Prostate gland (tissue), 2 donors: Measurements from ENCODE around the gene ZNF606. TPM values are rescaled to one million over a fixed set of nuclear protein-coding genes. Genes with fewer than 3 reads are reported as not detected.

Experiments used
- DNase-seq: peaks from one replicate; pipeline ENCODE4 v3.0.0-alpha.2; 2019; ENCODE audit warnings: low spot score
- H3K27ac ChIP-seq, 2 donors: fragments of 200-600 bp; sonication (generic); 2 replicates each; pipeline ENCODE4 v1.5.1; 2017 to 2019
- H3K27me3 ChIP-seq: fragments of 200-600 bp; sonication (generic); replicated peaks from 2 replicates; pipeline ENCODE4 v1.5.1; 2019; ENCODE audit not compliant: insufficient read depth
- H3K36me3 ChIP-seq, 2 donors: fragments of 200-600 bp; sonication (generic); 1 replicate in 1 of 2; 2 replicates in 1 of 2; pipeline versions ENCODE4 v1.5.1 to v1.8.1; 2017 to 2019
- H3K4me1 ChIP-seq: fragments of 200-600 bp; sonication (generic); replicated peaks from 2 replicates; pipeline ENCODE4 v1.5.1; 2019
- H3K4me3 ChIP-seq, 2 donors: fragments of 200-600 bp; sonication (generic); 2 replicates each; pipeline ENCODE4 v1.5.1; 2017 to 2019
- H3K9me3 ChIP-seq: fragments of 200-600 bp; sonication (generic); 2 replicates; pipeline ENCODE4 v1.5.1; 2017
- CTCF ChIP-seq, 4 experiments: fragments of 200-600 bp in 2 of 4; fragments of 450-650 bp in 2 of 4; sonication (generic) in 2 of 4; IDR thresholded peaks; 1 replicate in 3 of 4; 2 replicates in 1 of 4; pipeline ENCODE4 v1.5.1; 2016 to 2019; ENCODE audit warnings: antibody characterized with exemption in 4 of 4, mild to moderate bottlenecking in 2 of 4, moderate library complexity in 2 of 4
- POLR2A ChIP-seq: fragments of 450-650 bp; IDR thresholded peaks from one replicate; pipeline ENCODE4 v1.6.1; 2016; ENCODE audit warnings: antibody characterized with exemption, mild to moderate bottlenecking
- POLR2AphosphoS5 ChIP-seq: sonication (generic); formaldehyde crosslinking; IDR thresholded peaks from one replicate; pipeline ENCODE4 v1.6.1; 2017; ENCODE audit warnings: antibody characterized with exemption
- WGBS: methylation state at CpG from one replicate; pipeline ENCODE4 v1.1.5; 2018; 5-methylcytosine and 5-hydroxymethylcytosine counted together
- intact Hi-C: fragments of 100-400 bp; cut with DNase I; formaldehyde crosslinking; loops from one replicate; pipeline ENCODE4 v1.14.2; 2022
- total RNA-seq, 2 donors: library from RNA; depleted of rRNA; stranded (reverse); fragments of >200 nt; gene quantifications; one replicate each; pipeline ENCODE4 v1.1.0, GENCODE V29; 2016

Gene ZNF606
- total RNA-seq, 2 donors from 2014 or later: 44.7 to 51.3 TPM

DNA sequence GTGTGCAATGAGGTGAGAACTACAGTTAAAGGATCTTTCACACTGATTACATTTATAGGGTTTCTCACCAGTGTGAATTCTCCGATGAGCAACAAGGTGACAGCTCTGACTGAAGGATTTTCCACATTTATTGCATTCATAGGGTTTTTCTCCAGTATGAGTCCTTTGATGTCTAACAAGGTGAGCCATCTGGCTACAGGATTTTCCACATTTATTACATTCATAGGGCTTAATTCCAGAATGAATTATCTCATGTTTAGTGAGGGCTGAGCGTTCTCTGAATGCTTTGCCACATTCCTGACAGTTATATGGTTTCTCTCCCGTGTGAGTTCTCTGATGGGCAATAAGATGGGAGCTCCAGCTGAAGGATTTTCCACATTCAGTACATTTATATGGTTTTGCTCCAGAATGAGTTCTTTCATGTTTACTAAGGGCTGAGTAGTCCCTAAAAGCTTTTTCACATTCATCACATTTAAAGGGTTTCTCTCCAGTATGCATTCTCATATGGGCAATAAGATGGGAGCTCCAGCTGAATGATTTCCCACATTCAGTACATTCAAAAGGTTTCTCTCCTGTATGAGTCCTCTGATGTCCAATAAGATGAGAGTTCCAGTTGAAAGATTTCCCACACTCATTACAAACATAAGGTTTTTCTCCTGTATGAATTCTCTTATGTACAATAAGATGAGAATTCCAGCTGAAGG lies 23.9 kb downstream of the ZNF606 start:
- Histone ChIP-seq H3K4me3 (no peak overlapping the region), H3K9me3 (peaks cover 10% of the 10 kb centered on the region), H3K27me3 (no peaks in the 10 kb centered on the region), H3K27ac (no peak overlapping the region), H3K4me1 (no peaks in the 10 kb centered on the region), H3K36me3 (peaks cover 32 to 36% of the 10 kb centered on the region in 2 donors)
- 94% methylated on average over 3 of the region's 3 CpGs for WGBS
- intact Hi-C loops: no loop called here
- no peak for DNase-seq
- no peak for TF ChIP-seq POLR2AphosphoS5

- H3K27ac ChIP-seq: no peak within 1 kb of the TSS
- no peaks in the 10 kb centered on the region for H3K27me3 ChIP-seq
- no peak within 1 kb of the TSS for H3K4me3 ChIP-seq
- peaks cover 8 to 14% of the 10 kb centered on the region in 2 donors for H3K36me3 ChIP-seq
- peaks cover 7% of the 10 kb centered on the region for H3K9me3 ChIP-seq
- WGBS: 86% methylated on average over 4 of the region's 4 CpGs
- H3K4me1 ChIP-seq: no peaks in the 10 kb centered on the region
- intact Hi-C loops: no loop called here
- TF ChIP-seq CTCF (IDR thresholded peaks at IDR 0.05) (no peak), POLR2AphosphoS5 (no peak), POLR2A (no peak)
- DNase-seq: no peak
These were observed 28.2 kb downstream of the ZNF606 start, which contains the start of gene C19orf18 for GRCh38 chr19:57974434-57974833. Gene C19orf18, minus strand, starts transcription at chr19:57974534. Its CDS starts 102 bp downstream, at chr19:57974432.

GRCh38 chr19:57964761-57965160 lies 37.9 kb downstream of the ZNF606 start:
- no peak for DNase-seq
- Histone ChIP-seq H3K9me3 (no peaks in the 10 kb centered on the region), H3K27ac (no peak overlapping the region), H3K4me1 (no peaks in the 10 kb centered on the region), H3K36me3 (no peaks in the 10 kb centered on the region), H3K4me3 (no peak overlapping the region), H3K27me3 (no peaks in the 10 kb centered on the region)
- intact Hi-C loops: no loop called here
- 85% methylated on average over 8 of the region's 8 CpGs for WGBS
- no peak for TF ChIP-seq CTCF (IDR thresholded peaks at IDR 0.05)
- no peak for TF ChIP-seq POLR2AphosphoS5
- TF ChIP-seq POLR2A: no peak

- H3K4me1 ChIP-seq: no peaks in the 10 kb centered on the region
- no peaks in the 10 kb centered on the region for H3K36me3 ChIP-seq
- WGBS: 88% methylated on average over 1 of the region's 1 CpG
- intact Hi-C loops: no loop called here
- no peak overlapping the region for H3K27ac ChIP-seq
- no peaks in the 10 kb centered on the region for H3K9me3 ChIP-seq
- DNase-seq: no peak
- TF ChIP-seq POLR2A: no peak
- TF ChIP-seq CTCF (IDR thresholded peaks at IDR 0.05): no peak
- TF ChIP-seq POLR2AphosphoS5: no peak
- H3K4me3 ChIP-seq: no peak overlapping the region
- H3K27me3 ChIP-seq: no peaks in the 10 kb centered on the region
These were observed 40.8 kb downstream of the ZNF606 start for GRCh38 chr19:57961785-57962184.

DNA sequence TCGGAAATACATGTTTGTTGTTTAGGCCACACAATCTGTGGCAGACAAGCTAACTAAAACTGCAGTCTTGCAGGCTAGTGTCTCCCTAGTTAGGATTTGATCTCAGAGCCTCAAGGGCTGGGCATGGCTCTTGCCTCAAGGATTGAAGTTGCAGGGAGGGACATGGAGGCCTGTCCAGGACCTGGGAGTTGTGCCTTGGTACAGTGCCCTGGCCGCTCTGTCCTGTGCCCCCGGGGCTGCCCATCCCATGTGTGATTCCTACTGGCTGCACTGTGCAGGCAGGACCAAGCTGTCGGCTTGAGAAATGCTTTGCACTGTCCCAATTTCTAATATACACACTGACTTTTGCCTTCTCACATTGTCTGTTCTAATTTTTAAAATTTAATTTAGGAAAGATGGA lies 47.6 kb downstream of the ZNF606 start:
- Histone ChIP-seq H3K4me3 (no peak overlapping the region), H3K4me1 (no peaks in the 10 kb centered on the region), H3K27ac (no peak overlapping the region), H3K27me3 (no peaks in the 10 kb centered on the region), H3K36me3 (no peaks in the 10 kb centered on the region), H3K9me3 (no peaks in the 10 kb centered on the region)
- TF ChIP-seq POLR2AphosphoS5 (no peak), CTCF (IDR thresholded peaks at IDR 0.05) (no peak), POLR2A (no peak)
- 94% methylated on average over 4 of the region's 4 CpGs for WGBS
- no peak for DNase-seq
- intact Hi-C loops: no loop called here
